Measurements from ENCODE around the gene PLEKHH1. TPM values are rescaled to one million over a fixed set of nuclear protein-coding genes. Genes with fewer than 3 reads are reported as not detected.
"Not testable (repeated sequence)": the region's sequence is repeated elsewhere in the genome, so short reads cannot be mapped to it uniquely, and the experiment has no call there.

The PLEKHH1 gene
- total RNA-seq, 1 donor from 2014 or later: 119 TPM

- no peaks in the 10 kb centered on the region for H3K36me3 Mint-ChIP-seq (ENCODE audit: insufficient read depth)
- H3K27ac Mint-ChIP-seq: peak overlapping the region; percentile 99
- DNase-seq (ENCODE audit: low spot score, unreplicated experiment): no peak
- peaks cover 10% of the 10 kb centered on the region for H3K4me1 Mint-ChIP-seq (ENCODE audit: low read depth)
- no peaks in the 10 kb centered on the region for H3K9me3 Mint-ChIP-seq (ENCODE audit: low read depth)
- TF ChIP-seq, protein P1, sequence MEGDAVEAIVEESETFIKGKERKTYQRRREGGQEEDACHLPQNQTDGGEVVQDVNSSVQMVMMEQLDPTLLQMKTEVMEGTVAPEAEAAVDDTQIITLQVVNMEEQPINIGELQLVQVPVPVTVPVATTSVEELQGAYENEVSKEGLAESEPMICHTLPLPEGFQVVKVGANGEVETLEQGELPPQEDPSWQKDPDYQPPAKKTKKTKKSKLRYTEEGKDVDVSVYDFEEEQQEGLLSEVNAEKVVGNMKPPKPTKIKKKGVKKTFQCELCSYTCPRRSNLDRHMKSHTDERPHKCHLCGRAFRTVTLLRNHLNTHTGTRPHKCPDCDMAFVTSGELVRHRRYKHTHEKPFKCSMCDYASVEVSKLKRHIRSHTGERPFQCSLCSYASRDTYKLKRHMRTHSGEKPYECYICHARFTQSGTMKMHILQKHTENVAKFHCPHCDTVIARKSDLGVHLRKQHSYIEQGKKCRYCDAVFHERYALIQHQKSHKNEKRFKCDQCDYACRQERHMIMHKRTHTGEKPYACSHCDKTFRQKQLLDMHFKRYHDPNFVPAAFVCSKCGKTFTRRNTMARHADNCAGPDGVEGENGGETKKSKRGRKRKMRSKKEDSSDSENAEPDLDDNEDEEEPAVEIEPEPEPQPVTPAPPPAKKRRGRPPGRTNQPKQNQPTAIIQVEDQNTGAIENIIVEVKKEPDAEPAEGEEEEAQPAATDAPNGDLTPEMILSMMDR (IDR thresholded peaks at IDR 0.05; ENCODE audit: unreplicated experiment): peak; percentile 67
- H3K27me3 Mint-ChIP-seq: peaks cover 3% of the 10 kb centered on the region
- peak overlapping the region; percentile 95 for H3K4me3 Mint-ChIP-seq (ENCODE audit: low read depth)
These were observed 85.5 kb downstream of the PLEKHH1 start for GRCh38 chr14:67618617-67619063.

DNA sequence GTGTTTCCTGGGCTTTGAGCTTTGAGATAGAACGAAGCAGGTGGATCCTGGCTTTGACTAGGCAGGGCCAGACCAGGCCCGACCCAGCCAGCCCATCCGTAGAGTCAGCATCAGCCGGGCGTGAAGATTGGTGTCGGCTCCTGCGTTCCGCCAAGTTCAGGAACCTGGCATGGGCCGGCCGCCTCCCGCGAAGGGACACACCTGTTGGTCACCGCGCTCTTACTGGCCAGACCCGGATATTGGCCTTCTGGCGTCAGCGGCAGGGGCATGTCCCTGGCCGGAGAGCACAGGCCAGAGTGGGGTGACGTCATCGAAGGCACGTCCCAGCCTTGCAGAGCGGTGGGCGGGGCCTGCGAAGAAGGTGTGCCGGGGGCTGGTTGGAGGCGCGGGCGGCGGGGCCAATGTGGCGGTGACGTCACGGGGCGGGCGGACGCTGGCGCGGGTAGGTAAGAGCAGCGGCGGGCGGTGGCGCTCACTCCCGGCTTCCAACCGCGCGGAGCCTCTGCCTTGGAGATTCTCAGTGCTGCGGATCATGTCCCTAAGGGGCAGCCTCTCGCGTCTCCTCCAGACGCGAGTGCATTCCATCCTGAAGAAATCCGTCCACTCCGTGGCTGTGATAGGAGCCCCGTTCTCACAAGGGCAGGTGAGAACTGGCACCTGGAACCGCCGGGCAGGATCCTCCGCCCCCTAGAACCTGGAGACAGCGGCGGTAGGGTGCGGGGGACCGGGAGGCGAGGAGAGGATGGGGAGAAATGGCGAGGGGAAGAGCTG is 86.5 kb downstream of the PLEKHH1 start, which contains the start of gene ARG2:
Gene ARG2, plus strand, starts transcription at position 475 of the 771 bp plus-strand sequence. Its CDS starts 58 bp downstream, at position 533.
- peaks cover 6% of the 10 kb centered on the region for H3K36me3 Mint-ChIP-seq (ENCODE audit: insufficient read depth)
- H3K27me3 Mint-ChIP-seq: peaks cover 3% of the 10 kb centered on the region
- no peaks in the 10 kb centered on the region for H3K9me3 Mint-ChIP-seq (ENCODE audit: low read depth)
- peak within 1 kb of the TSS; percentile 95 for H3K4me3 Mint-ChIP-seq (ENCODE audit: low read depth)
- DNase-seq (ENCODE audit: low spot score, unreplicated experiment): peak; percentile 98
- peak within 1 kb of the TSS; percentile 99 for H3K27ac Mint-ChIP-seq
- peaks cover 10% of the 10 kb centered on the region for H3K4me1 Mint-ChIP-seq (ENCODE audit: low read depth)
- TF ChIP-seq, protein P1 (IDR thresholded peaks at IDR 0.05; ENCODE audit: unreplicated experiment): no peak

- Mint-ChIP-seq H3K27me3 (peaks cover 3% of the 10 kb centered on the region), H3K9me3 (ENCODE audit: low read depth) (no peaks in the 10 kb centered on the region), H3K4me3 (ENCODE audit: low read depth) (peak overlapping the region; percentile 95), H3K27ac (peak overlapping the region; percentile 99), H3K36me3 (ENCODE audit: insufficient read depth) (peaks cover 10% of the 10 kb centered on the region), H3K4me1 (ENCODE audit: low read depth) (peaks cover 10% of the 10 kb centered on the region)
- TF ChIP-seq, protein P1 (IDR thresholded peaks at IDR 0.05; ENCODE audit: unreplicated experiment): no peak
- DNase-seq (ENCODE audit: low spot score, unreplicated experiment): no peak
These were observed 87.2 kb downstream of the PLEKHH1 start for GRCh38 chr14:67620217-67620785.

DNA sequence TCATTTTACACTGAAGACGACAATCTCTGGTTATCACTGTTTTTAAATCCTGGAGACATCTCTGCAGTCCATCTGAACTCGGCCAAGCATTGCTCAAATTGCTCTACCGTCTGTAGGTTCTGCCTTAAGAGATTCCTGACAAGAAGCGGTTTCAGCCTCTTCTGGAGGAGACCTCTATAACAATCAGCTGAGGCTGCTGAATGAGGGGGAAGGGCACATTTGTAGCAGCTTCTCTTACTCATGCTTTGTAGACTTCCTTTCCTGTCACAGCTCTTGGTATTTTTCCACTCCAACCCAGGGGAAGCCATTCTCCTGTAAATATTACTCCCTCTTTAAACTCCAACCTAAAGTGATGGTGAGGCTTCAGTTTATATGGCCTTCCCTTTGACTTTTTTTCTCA is 89.6 kb downstream of the PLEKHH1 start:
- Mint-ChIP-seq H3K9me3 (ENCODE audit: low read depth) (no peaks in the 10 kb centered on the region), H3K4me3 (ENCODE audit: low read depth) (no peak overlapping the region), H3K4me1 (ENCODE audit: low read depth) (peaks cover 10% of the 10 kb centered on the region), H3K36me3 (ENCODE audit: insufficient read depth) (peaks cover 12% of the 10 kb centered on the region), H3K27ac (peak overlapping the region; percentile 27), H3K27me3 (no peaks in the 10 kb centered on the region)
- no peak for DNase-seq (ENCODE audit: low spot score, unreplicated experiment)
- TF ChIP-seq, protein P1 (IDR thresholded peaks at IDR 0.05; ENCODE audit: unreplicated experiment): no peak

DNA sequence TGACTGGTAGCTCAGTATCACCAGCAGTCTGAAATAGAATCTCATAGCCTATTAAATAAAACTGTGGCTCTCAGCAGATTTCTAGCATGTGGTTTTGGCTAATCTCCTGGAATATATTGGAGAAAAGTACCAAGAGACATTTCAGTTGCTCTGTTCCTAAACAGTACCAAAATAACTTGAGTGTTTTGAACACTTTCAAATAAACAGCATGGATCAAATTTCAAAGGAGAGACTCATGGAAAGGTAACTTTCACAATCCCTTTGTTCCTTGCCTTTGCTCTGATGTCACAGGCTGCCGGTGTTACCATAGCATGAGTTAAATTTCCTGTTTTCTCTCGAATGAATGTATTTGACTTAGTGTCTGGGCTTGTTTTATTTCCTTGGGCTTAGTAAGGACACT is 90.0 kb downstream of the PLEKHH1 start:
- no peaks in the 10 kb centered on the region for H3K27me3 Mint-ChIP-seq
- no peak for DNase-seq (ENCODE audit: low spot score, unreplicated experiment)
- TF ChIP-seq, protein P1 (IDR thresholded peaks at IDR 0.05; ENCODE audit: unreplicated experiment): no peak
- H3K4me1 Mint-ChIP-seq (ENCODE audit: low read depth): peaks cover 10% of the 10 kb centered on the region
- no peak overlapping the region for H3K27ac Mint-ChIP-seq
- H3K36me3 Mint-ChIP-seq (ENCODE audit: insufficient read depth): peaks cover 12% of the 10 kb centered on the region
- no peak overlapping the region for H3K4me3 Mint-ChIP-seq (ENCODE audit: low read depth)
- no peaks in the 10 kb centered on the region for H3K9me3 Mint-ChIP-seq (ENCODE audit: low read depth)

GRCh38 chr14:67626131-67626530 is 93.0 kb downstream of the PLEKHH1 start:
- H3K9me3 Mint-ChIP-seq (ENCODE audit: low read depth); H3K4me1 Mint-ChIP-seq (ENCODE audit: low read depth); H3K4me3 Mint-ChIP-seq (ENCODE audit: low read depth); H3K27ac Mint-ChIP-seq; H3K27me3 Mint-ChIP-seq; DNase-seq (ENCODE audit: low spot score, unreplicated experiment): not testable (repeated sequence)
- peaks cover 14% of the 10 kb centered on the region for H3K36me3 Mint-ChIP-seq (ENCODE audit: insufficient read depth)
